Smooth muscle cell (in vitro differentiated cells): Measurements from ENCODE around the gene SLC16A3. TPM values are rescaled to one million over a fixed set of nuclear protein-coding genes. Genes with fewer than 3 reads are reported as not detected.

Experiments used
- DNase-seq: peaks from one replicate; lab custom pipeline; 2025; ENCODE audit not compliant: unreplicated experiment; lab: John Stamatoyannopoulos, UW
- H2AFZ ChIP-seq: fragments of 200-600 bp; sonication (generic); 2 replicates; pipeline ENCODE4 v1.6.0; 2016; ENCODE audit warnings: antibody characterized with exemption, low read depth, mild to moderate bottlenecking
- H3F3A ChIP-seq: fragments of 200-600 bp; sonication (generic); 2 replicates; pipeline ENCODE4 v1.6.0; 2017; ENCODE audit warnings: antibody characterized with exemption, low read depth
- H3K27ac ChIP-seq: fragments of 200-600 bp; sonication (generic); 2 replicates; pipeline ENCODE4 v1.5.1; 2016; ENCODE audit warnings: low read depth, mild to moderate bottlenecking
- H3K27me3 ChIP-seq: fragments of 200-600 bp; sonication (generic); 2 replicates; pipeline ENCODE4 v1.6.1; 2016; ENCODE audit warnings: low read depth, mild to moderate bottlenecking
- H3K36me3 ChIP-seq: fragments of 200-600 bp; sonication (generic); 2 replicates; pipeline ENCODE4 v1.5.1; 2016; ENCODE audit warnings: low read depth
- H3K4me1 ChIP-seq: fragments of 200-600 bp; sonication (generic); 2 replicates; pipeline ENCODE4 v1.5.1; 2016; ENCODE audit warnings: low read depth
- H3K4me2 ChIP-seq: fragments of 200-600 bp; sonication (generic); 2 replicates; pipeline ENCODE4 v1.6.0; 2016; ENCODE audit warnings: mild to moderate bottlenecking
- H3K4me3 ChIP-seq: fragments of 200-600 bp; sonication (generic); 2 replicates; pipeline ENCODE4 v1.5.1; 2016; ENCODE audit warnings: mild to moderate bottlenecking
- H3K79me2 ChIP-seq: fragments of 200-600 bp; sonication (generic); 2 replicates; pipeline ENCODE4 v1.6.0; 2016; ENCODE audit warnings: low read depth, mild to moderate bottlenecking
- H3K9ac ChIP-seq: fragments of 200-600 bp; sonication (generic); 2 replicates; pipeline ENCODE4 v1.6.0; 2016; ENCODE audit warnings: low read depth
- H3K9me3 ChIP-seq: fragments of 200-600 bp; sonication (generic); replicated peaks from 2 replicates; pipeline ENCODE4 v1.5.1; 2016; ENCODE audit warnings: low read depth
- H4K20me1 ChIP-seq: fragments of 200-600 bp; sonication (generic); 2 replicates; pipeline ENCODE4 v1.6.0; 2016; ENCODE audit warnings: low read depth
- CTCF ChIP-seq: fragments of 200-600 bp; sonication (generic); IDR thresholded peaks from 2 replicates; pipeline ENCODE4 v1.5.1; 2017; ENCODE audit warnings: borderline replicate concordance, mild to moderate bottlenecking, antibody characterized with exemption; ENCODE audit not compliant: insufficient read depth, poor library complexity, severe bottlenecking
- WGBS: methylation state at CpG from one replicate; pipeline ENCODE4 v1.1.7; 2016; ENCODE audit warnings: low lambda C conversion rate; 5-methylcytosine and 5-hydroxymethylcytosine counted together
- polyA plus RNA-seq: library from polyadenylated mRNA; unstranded; fragments of >200 nt; fragmentation: Nextera tagmentation; extraction: Ambion mirVana; gene quantifications from 2 replicates; pipeline ENCODE4 v1.2.1, GENCODE V29; 2016
- total RNA-seq: library from RNA; depleted of rRNA; stranded (reverse); fragments of >200 nt; gene quantifications from 2 replicates; pipeline ENCODE4 v1.2.3, GENCODE V29; 2014

The SLC16A3 gene
- total and polyA plus RNA-seq, 2 experiments from 2014 or later: 83.3 to 180 TPM

DNA sequence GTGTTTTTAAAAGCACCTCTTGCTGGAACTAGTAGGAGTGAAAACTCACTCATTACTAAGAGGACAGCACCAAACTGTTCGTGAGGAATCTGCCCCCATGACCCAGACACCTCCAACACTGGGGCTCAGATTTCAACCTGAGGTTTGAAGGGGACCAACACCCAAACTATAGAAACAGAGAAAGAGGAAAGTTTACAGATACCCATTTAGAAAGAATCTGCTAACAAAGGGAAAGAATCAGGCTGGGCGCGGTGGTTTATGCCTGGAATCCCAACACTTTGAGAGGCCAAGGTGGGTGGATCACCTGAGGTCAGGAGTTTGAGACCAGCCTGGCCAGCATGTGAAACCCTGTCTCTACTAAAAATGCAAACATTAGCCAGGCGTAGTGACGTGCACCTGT is 48.1 kb downstream of the SLC16A3 start:
- no peaks in the 10 kb centered on the region for H3K27me3 ChIP-seq

DNA sequence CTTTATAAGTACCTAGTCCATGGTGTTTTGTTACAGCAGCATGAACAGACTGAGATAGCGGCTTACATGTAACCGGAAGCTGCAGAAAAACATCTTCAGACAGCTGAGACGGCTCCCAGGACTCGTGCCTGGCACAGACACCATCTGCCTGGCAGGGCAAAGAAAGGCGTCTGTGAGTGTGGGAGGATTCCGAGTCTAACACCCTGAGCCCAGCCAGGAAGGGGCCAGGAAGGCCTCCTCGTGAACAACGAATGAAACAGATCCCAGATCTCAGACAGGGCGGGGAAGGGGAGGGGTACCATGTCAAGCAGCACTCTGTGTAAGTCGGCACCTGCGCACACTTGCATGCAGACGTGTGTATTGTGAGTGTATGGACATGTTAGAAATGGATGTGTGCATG is 49.0 kb downstream of the SLC16A3 start:
- WGBS: 83% methylated on average over 12 of the region's 12 CpGs
- Histone ChIP-seq H3K9me3 (no peaks in the 10 kb centered on the region), H3K79me2 (peaks cover 6% of the 10 kb centered on the region), H3F3A (no peaks in the 10 kb centered on the region), H3K4me2 (no peak overlapping the region), H3K4me1 (peaks cover 5% of the 10 kb centered on the region), H3K4me3 (no peak overlapping the region), H3K36me3 (no peaks in the 10 kb centered on the region), H3K9ac (no peak overlapping the region), H2AFZ (no peak overlapping the region), H4K20me1 (no peaks in the 10 kb centered on the region), H3K27me3 (no peaks in the 10 kb centered on the region), H3K27ac (no peak overlapping the region)
- no peak for DNase-seq
- TF ChIP-seq CTCF: no peak

More for the DNA sequence above, 48.1 kb downstream of the SLC16A3 start:
- 93% methylated on average over 5 of the region's 5 CpGs for WGBS
- no peak overlapping the region for H3K27ac ChIP-seq
- peaks cover 11% of the 10 kb centered on the region for H3K4me1 ChIP-seq
- H3K4me2 ChIP-seq: no peak overlapping the region
- no peak overlapping the region for H3K9ac ChIP-seq
- no peaks in the 10 kb centered on the region for H3K9me3 ChIP-seq
- peaks cover 7% of the 10 kb centered on the region for H4K20me1 ChIP-seq
- no peak for TF ChIP-seq CTCF
- no peak for DNase-seq
- H3K4me3 ChIP-seq: no peak overlapping the region
- peaks cover 15% of the 10 kb centered on the region for H3K79me2 ChIP-seq
- H3K36me3 ChIP-seq: no peaks in the 10 kb centered on the region
- H2AFZ ChIP-seq: no peak overlapping the region
- H3F3A ChIP-seq: no peaks in the 10 kb centered on the region

DNA sequence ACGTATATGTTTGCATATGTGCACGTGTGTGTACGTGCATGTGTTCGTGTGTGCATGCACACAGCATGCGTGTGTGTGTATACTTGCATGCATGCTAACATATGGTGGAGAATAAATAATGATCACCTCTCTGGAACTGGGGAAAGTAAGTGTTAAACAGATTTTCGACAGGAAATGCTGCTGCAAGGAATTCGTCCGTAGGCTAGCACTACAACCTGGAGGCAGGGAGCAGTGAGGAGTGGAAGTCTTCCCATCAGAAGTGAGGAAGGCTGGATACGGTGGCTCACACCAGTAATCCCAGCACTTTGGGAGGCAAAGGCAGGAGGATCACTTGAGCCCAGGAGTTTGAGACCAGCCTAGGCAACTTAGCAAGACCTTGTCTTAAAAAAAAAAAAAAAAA is 49.5 kb downstream of the SLC16A3 start:
- no peak overlapping the region for H3K4me2 ChIP-seq
- H3K9me3 ChIP-seq: no peaks in the 10 kb centered on the region
- no peak overlapping the region for H3K27ac ChIP-seq
- no peaks in the 10 kb centered on the region for H4K20me1 ChIP-seq
- no peaks in the 10 kb centered on the region for H3K27me3 ChIP-seq
- WGBS: 89% methylated on average over 9 of the region's 9 CpGs
- no peak overlapping the region for H3K4me3 ChIP-seq
- no peaks in the 10 kb centered on the region for H3F3A ChIP-seq
- no peak for TF ChIP-seq CTCF
- DNase-seq: no peak
- no peaks in the 10 kb centered on the region for H3K36me3 ChIP-seq
- H3K4me1 ChIP-seq: peaks cover 5% of the 10 kb centered on the region
- peaks cover 1% of the 10 kb centered on the region for H3K79me2 ChIP-seq
- H3K9ac ChIP-seq: no peak overlapping the region
- H2AFZ ChIP-seq: no peak overlapping the region

DNA sequence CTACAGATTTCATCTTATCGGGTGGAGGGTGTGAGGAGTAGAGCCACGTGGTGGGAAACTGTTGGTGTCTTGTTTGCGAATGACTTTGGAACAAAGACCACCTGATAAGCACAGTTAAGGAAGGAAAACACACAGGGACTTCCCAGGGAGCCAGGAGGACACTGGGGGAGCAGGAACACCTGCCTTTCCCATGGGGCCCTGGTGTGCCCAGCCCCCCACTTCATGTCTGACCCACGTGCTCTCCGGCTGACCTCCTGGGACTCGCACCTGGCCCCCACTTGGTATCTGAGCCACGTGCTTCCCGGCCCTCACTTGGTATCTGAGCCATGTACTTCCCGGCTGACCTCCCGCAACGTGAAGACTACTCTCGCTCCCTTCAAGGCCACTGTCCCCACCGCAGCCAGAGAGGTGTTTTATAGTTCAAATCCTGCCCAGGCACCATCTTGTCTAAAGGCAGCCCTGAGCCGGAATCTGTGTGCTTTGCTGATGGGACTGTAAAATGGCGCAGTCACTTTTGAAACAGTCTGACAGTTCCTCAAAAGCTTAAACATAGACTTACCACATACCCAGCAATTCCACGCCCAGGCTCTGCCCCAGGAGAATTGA is 50.0 kb downstream of the SLC16A3 start:
- Histone ChIP-seq H3K27me3 (no peaks in the 10 kb centered on the region), H3K9ac (no peak overlapping the region), H3K4me1 (peaks cover 2% of the 10 kb centered on the region), H4K20me1 (no peaks in the 10 kb centered on the region), H3K9me3 (no peaks in the 10 kb centered on the region), H3K27ac (no peak overlapping the region), H3K4me3 (no peak overlapping the region), H3K79me2 (no peaks in the 10 kb centered on the region), H3K4me2 (no peak overlapping the region), H3K36me3 (no peaks in the 10 kb centered on the region), H3F3A (no peaks in the 10 kb centered on the region), H2AFZ (no peak overlapping the region)
- DNase-seq: no peak
- no peak for TF ChIP-seq CTCF
- 87% methylated on average over 16 of the region's 16 CpGs for WGBS
